GM12874 (cell line): Measurements from ENCODE around the gene WTAP.

Experiments used
- CTCF ChIP-seq: IDR thresholded peaks from 2 replicates; pipeline ENCODE4 v1.5.1; 2011; ENCODE audit warnings: low read depth, mild to moderate bottlenecking, control low read depth, low read length, moderate library complexity; ENCODE audit not compliant: insufficient read depth

Gene WTAP

GRCh38 chr6:159682295-159682694, 45.0 kb upstream of the WTAP start:
- no peak for TF ChIP-seq CTCF

- no peak for TF ChIP-seq CTCF
Measured at GRCh38 chr6:159682810-159683209, 44.5 kb upstream of the WTAP start.

- no peak for TF ChIP-seq CTCF
Measured at GRCh38 chr6:159684013-159684304, 43.3 kb upstream of the WTAP start.

GRCh38 chr6:159686040-159686439, 41.3 kb upstream of the WTAP start:
- TF ChIP-seq CTCF, result no peak

- no peak for TF ChIP-seq CTCF
Measured at GRCh38 chr6:159686703-159687102, 40.6 kb upstream of the WTAP start.

- no peak for TF ChIP-seq CTCF
Measured at GRCh38 chr6:159687341-159687740, 40.0 kb upstream of the WTAP start.

GRCh38 chr6:159688266-159688905, 38.9 kb upstream of the WTAP start:
- no peak for TF ChIP-seq CTCF
